HG02759 (cell line): ENCODE data around the gene FMN1.
"Not testable (repeated sequence)": the region's sequence is repeated elsewhere in the genome, so short reads cannot be mapped to it uniquely, and the experiment has no call there.

Experiments
- ATAC-seq: cut with Tn5 transposase; IDR thresholded peaks from one replicate; pipeline ENCODE4 v1.9.1; 2021; ENCODE audit warnings: mild to moderate bottlenecking, moderate library complexity; ENCODE audit not compliant: unreplicated experiment

FMN1 gene

GRCh38 chr15:32983679-32984078 lies 210.8 kb downstream of the FMN1 start:
- ATAC-seq, result no peak

- ATAC-seq, result no peak
Measured at GRCh38 chr15:32982001-32982400, 212.5 kb downstream of the FMN1 start.

DNA sequence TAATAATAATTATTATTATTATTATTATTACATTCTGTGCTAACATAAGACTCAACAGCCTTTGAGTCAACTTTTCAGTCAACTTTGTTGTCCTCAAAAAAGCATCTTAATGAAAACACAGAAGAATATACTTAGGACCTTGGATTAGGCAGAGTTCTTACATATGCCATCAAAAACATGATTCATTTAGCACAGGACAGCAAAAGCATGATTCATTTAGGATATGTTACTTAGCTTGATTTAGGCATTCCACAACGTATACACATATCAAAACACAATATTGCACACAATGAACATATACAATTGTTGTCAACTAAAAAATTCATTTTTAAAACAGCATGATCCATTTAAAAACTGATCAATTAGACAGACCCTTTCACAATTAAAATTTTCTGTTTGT lies 213.0 kb downstream of the FMN1 start:
- ATAC-seq, result no peak

DNA sequence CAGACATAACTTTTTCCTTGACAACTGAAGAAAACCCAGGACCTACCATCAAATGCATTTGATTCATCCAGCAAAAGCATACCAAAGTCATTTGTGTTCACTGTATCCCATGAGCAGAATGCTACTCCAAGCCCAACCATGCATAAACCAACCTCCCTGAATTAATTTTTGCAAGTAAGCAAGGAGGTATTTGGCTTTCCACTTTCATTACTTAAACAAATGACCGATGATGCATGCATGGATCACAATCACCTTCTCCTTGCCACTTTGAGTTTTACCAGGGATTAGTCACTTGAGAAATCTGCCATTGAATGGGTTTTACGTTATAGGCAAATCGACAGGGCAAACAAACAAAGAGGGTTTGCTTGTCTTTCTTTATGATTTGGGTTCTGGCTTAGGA lies 214.8 kb downstream of the FMN1 start:
- ATAC-seq, result no peak

DNA sequence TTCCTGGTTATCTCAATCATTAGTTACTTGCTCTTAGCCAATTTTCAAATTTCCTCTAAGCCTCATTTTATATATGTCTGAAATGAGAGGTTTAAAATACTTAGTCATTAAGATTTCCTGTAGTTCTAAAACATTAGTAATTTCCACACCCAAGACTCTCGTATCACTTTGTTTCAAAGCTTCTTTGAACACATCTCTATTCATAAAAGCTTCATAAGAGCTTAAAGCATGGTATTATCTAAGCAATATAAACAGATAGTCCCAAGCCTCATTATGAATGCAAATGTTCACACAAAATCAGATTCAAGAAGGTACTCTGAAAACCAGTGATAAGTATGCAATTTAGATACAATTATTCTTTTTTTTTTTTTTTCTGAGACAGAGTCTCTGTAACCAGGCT lies 217.0 kb downstream of the FMN1 start:
- no peak for ATAC-seq

GRCh38 chr15:32974691-32975090 lies 219.8 kb downstream of the FMN1 start:
- ATAC-seq, result no peak

- no peak for ATAC-seq
Measured at GRCh38 chr15:32972686-32973085, 221.8 kb downstream of the FMN1 start.

DNA sequence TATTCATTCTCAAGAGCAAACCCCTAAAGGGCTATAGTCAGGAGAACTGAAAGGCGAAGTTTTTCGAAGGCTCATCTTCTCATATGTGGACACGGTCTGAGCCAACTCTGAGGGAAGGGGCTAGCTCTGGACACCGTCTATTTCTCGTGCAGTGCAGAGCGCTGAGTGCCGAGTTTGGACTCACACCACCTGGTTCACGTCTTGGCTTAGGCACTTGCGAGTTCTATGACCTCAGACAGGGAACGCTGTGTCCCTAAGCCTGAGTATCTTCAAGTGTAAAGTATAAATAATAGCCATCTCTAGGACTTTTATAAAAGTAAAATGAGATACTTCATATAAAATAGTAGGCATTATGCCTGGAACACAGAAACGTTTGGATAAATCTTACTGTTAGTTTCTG lies 223.7 kb downstream of the FMN1 start:
- ATAC-seq, result no peak

DNA sequence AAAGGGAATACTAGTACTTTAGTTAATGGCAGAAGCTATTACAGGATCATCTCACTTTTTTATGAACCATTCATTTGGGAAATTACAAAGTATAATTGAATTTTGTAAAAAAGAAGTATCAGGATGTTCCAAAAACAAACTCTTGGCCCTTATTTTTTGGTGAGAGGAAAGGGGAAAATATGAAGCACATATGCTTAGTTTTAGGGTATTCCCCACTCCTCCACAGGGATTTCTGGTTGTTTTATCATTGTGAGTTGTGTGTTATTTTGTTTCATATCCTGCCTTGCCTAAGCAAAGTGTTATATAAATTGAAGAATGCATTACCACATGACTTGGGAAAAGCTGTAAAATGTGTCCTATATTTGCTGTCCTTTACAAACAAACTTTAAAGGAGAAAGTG lies 227.0 kb downstream of the FMN1 start:
- no peak for ATAC-seq

- no peak for ATAC-seq
Measured at GRCh38 chr15:32966512-32966911, 228.0 kb downstream of the FMN1 start.

DNA sequence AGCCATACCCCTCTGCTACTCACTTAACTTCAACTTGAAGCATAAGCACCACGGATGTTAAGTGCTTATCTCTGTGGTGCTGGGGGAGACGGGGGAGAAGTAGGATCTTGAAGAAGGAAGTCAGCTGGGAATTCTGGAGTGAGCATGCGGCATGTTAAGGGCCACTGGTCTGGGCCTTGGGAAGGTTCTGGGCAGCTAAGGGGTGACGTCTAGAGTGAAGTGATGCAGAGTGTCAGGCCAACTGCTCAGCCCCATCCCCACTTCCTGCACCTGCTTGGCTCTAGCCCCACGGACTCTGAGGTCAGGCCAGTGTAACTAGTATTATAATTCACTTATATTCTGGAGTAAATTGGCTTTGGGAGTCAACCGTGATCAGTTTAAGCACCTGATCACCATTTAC lies 228.6 kb downstream of the FMN1 start:
- no peak for ATAC-seq

DNA sequence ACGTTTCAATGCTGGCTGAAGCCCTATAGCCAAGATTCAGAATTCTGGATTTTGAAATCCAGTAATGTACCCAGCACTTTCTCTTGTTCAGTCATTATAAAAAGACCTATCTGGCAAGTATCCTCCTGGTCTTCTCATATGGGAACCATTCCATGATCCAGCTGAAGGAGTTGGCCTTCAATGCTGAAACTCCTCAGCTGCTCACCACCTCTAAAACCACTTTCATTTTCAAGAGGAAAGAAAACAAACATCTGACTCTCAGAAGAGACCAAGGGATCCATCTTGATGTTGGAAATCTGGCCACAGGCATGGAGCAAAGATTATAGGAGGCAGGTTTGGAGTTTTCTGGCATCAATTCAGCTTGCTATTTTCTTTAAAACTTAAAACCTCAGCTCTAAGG lies 235.4 kb downstream of the FMN1 start:
- no peak for ATAC-seq

GRCh38 chr15:32957219-32957618 lies 237.3 kb downstream of the FMN1 start:
- no peak for ATAC-seq

GRCh38 chr15:32956711-32957110 lies 237.8 kb downstream of the FMN1 start:
- ATAC-seq, result no peak

GRCh38 chr15:32956006-32956405 lies 238.5 kb downstream of the FMN1 start:
- ATAC-seq, result no peak

DNA sequence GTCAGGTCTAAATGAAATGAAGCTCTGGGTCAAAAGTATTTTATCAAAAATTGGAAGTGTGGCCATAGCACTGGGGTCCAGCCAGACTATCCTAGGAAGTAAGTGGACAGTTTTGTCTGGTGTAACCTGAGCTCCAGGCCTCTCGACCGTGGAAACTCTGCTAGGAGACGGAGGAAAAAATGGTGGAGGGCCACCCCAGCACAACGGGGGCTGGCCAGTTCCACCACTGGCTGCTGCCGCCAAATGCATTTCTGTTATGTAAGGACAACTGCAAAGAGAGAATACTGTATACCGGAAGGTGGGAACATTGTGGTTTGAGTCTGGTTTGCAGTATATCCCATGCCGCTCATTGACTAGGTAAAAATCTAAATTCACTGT lies 241.0 kb downstream of the FMN1 start:
- ATAC-seq, result no peak

DNA sequence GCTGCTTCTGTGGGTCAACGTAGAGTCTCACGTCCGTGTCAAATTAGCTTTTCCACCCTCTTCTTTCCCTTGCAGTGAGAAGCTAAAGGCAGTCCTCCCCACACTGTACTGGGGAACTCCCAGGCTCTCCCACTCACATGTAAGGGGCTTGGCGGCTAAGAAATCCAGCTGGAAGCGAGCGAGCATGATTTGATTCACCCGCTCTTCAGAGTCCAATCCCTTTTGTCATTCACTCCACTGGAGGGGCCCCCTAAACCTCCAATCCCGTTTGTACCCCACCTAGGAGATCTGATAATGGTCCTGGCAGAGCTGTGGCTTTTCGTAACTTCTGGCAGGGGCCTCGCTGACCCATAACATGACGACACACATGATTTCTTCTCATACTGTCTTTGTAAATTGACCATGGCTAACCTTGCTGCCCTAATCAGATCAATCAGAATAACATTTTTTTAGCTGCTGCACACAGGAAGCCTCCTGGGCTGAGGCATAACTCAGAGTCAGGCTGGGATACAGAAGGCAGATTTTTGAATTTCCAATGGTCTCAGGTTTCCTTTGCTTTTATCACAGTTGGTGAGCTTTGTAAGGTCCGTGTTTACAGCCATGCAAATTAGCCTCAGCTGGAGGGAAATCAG lies 241.5 kb downstream of the FMN1 start:
- ATAC-seq, result no peak

- no peak for ATAC-seq
Measured at GRCh38 chr15:32951736-32952464, 242.6 kb downstream of the FMN1 start.

GRCh38 chr15:32950051-32950450 lies 244.5 kb downstream of the FMN1 start:
- not testable (repeated sequence) for ATAC-seq

- no peak for ATAC-seq
Measured at GRCh38 chr15:32946210-32946609, 248.3 kb downstream of the FMN1 start.

DNA sequence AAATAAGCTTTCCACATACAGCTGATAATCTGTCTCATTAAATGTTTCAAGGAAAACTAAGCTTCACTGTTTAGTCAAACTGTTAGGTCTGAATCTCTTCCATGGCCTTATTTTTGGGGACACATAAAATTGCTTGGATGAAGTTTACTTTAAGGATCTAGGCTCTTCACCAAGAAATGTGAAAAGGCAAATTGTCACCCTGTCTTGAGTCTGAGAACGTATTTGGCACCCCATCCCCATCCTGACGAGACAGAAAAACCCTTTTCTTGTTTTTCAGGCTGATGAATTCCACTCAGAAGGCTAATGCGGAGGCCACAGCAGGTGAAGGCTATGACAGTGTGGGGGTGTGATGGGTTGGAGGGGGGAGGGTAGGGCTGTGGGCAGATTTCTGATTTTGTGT lies 250.1 kb downstream of the FMN1 start:
- no peak for ATAC-seq

DNA sequence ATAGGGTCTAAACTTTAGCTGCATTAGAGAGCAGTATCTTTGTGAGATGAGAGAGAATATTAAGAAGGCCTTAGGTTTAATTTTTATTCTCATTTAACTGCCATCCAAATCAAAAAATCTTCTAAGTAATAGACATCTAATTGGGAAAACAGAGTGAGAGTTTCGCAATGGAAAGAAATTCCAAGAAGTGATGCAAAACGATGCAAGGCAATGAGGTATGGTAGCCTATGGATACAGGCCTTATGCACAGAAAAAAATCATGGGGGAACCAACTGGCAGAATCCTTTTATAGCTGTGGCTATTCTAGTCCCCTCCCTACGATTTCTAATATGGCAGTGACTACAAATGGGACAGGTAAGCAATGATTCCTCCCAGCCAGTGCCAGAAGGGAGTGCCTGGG lies 250.8 kb downstream of the FMN1 start:
- ATAC-seq, result no peak

DNA sequence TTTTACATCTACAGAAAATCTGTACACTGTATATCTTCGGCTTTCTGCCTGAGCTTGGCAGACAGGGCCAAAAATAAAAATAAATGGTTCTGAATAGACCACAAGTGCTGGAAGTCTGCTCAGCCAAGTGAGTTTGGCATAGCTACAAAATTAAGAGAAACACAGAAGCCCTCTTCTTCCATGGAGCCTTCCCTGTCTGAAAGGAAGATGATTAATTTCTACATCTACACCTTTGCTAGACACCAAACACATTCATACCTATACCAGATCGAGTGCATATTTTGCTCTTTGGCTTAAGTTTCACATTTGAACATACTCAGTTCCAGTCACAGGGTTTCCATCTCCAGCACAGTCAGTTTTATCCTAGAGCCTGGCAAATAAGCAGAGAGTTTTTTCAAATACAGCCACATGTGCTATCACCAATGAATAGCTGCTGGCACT lies 252.1 kb downstream of the FMN1 start:
- ATAC-seq, result no peak
